ENCODE data around the gene SLK.

The SLK gene

DNA sequence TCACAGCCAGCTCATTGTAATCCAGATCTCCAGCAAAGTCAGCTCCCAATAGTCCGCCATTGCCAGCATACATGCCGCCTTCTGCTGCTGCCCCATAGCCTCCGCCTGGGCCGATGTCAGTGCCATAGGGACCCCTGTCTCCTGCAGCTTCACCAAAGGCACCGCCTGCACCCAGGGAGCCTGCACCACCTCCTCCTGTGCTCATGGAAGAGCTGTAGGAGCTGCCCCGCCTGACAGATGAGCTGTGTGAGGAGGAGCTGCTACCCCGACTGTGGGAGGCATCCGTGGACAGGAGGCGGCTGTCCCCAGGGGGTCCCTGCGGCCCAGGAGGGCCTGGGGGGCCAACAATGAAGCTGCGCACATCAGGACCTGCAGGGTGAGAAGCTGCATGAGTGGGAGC lies 67.0 kb downstream of the SLK start:
- DNase-seq (ENCODE audit: low read depth), result no peak

DNA sequence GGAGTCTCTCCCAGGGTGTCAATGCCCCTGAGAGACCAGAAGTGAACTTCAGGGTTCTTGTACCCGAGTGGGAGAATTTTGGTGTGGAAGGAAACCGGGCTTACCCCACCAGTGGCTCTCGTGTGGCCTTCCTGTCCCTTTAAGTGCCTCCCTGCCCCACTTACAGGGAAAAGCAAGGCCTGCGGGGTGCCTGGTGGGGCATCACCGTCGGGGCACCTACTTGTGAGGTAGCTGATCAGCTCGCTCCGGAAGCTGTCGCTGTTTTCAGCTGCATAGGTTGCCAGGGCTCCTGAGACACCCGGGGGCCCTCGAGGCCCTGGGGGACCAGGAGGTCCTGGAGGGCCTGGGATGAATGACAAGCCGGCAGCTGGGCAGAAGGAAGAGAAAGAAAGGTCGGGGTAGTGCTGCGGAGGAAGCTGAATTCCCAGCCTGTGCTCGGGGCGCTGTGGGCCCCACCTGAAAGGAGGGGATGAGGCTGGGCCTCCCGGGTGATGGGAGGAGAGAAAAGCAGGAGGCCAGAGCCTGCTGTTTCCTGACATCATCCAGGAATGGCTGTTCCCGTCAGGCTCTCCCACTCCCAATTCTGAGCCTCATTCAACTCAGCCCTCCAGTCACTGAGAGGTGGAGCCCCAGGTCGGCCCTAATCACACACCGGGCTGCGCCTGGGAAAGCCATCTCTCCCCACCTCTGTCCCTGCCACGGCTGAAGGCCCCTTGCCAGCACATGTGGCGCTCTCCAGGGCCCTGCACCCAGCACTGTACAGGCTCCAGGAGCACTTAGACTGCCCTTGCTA lies 67.7 kb downstream of the SLK start:
- DNase-seq (ENCODE audit: low read depth), result no peak

DNA sequence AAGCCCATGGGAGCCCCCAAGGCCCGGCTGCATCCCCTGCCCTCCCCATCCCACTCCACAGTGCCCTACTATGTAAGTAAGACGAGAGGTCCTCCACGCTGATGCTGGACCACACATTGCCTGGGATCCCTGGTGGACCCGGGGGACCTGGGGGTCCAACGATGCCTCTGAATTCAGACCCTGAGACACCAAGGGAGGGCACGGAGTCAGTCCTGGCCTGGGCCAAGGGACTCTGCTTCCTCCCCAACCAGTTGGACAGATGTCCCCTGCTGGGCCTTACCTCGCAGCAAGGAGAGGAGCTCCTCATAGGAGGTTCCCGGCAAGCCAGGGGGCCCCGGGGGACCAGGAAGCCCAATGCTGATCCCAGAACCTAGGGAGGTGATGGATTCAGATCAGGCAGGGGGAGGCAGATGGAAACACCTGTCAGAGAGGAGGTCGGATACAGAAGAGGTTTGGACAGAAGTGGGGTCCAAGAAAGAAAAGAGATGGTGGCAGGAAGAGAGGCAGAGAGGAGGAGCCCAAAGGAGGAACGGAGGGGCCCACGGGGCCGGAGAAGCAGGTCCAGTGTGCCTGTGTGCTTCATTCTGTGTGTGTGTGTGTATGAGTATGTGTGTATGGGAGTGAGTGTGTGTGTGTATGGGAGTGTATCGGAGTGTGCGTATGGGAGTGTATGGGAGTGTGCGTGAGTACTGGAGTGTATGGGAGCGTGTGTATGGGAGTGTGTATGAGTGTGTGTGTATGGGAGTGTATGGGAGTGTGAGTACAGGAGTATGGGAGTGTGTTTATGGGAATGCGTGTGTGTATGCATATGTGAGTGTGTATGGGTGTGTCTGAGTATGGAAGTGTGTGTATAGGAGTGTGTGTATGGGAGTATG lies 68.5 kb downstream of the SLK start:
- no peak for DNase-seq (ENCODE audit: low read depth)

DNA sequence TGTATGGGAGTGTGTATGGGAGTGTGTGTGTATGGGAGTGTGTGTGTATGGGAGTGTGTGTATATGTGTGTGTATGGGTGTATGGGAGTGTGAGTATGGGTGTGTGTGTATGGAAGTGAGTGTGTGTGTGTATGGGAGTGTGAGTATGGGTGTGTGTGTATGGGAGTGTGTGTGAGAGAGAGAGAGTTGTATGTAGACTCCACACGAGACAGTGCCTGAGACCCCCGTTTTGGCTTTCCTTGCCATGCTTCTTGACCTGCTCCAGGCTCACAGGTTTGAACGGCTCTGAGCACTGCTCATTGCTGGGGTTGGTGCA lies 69.1 kb downstream of the SLK start:
- no peak for DNase-seq (ENCODE audit: low read depth)

- DNase-seq (ENCODE audit: low read depth), result no peak
Observed at GRCh38 chr10:104036518-104037260, 69.7 kb downstream of the SLK start.

GRCh38 chr10:104037261-104037951 lies 70.5 kb downstream of the SLK start:
- DNase-seq (ENCODE audit: low read depth), result no peak

- DNase-seq (ENCODE audit: low read depth), result no peak
Observed at GRCh38 chr10:104038537-104038936, 71.6 kb downstream of the SLK start.

DNA sequence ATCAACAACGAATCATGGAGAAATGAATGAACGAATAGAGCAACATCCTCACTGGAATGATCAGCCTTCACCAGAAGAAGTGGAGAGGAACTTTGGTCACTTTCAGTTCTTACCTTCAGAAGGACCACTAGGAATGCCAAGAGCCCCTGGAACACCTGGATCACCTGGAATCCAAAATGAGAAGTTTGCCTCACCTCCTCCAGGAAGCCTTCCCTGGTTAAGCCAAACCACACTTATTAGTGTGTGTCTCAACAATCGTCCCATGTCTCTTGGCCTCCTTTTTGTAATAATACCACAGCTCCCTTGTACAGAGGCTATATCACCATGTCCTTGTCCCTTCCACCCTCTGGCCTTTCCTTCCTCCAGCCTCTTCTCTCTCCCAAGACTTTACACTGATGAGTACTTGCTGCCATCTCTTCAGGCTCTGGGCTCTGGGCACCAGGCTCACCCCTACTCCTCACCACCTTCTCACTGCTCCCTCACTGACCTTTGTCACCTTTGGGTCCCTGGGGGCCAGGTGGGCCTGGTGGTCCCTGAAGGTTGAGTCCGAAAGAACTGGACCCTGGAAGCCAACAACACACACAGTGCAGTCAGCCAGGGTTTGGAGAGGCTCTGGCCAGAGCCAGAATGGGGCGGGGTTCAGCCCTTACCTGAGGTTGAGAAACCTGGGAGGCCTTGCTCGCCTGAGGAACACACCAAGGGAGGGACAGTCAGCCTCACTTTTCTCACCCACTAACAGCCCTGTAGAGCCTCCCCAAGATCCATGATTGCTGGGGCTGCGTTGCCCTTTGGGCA lies 72.2 kb downstream of the SLK start:
- no peak for DNase-seq (ENCODE audit: low read depth)

GRCh38 chr10:104040382-104040781 lies 73.4 kb downstream of the SLK start:
- DNase-seq (ENCODE audit: low read depth), result no peak

DNA sequence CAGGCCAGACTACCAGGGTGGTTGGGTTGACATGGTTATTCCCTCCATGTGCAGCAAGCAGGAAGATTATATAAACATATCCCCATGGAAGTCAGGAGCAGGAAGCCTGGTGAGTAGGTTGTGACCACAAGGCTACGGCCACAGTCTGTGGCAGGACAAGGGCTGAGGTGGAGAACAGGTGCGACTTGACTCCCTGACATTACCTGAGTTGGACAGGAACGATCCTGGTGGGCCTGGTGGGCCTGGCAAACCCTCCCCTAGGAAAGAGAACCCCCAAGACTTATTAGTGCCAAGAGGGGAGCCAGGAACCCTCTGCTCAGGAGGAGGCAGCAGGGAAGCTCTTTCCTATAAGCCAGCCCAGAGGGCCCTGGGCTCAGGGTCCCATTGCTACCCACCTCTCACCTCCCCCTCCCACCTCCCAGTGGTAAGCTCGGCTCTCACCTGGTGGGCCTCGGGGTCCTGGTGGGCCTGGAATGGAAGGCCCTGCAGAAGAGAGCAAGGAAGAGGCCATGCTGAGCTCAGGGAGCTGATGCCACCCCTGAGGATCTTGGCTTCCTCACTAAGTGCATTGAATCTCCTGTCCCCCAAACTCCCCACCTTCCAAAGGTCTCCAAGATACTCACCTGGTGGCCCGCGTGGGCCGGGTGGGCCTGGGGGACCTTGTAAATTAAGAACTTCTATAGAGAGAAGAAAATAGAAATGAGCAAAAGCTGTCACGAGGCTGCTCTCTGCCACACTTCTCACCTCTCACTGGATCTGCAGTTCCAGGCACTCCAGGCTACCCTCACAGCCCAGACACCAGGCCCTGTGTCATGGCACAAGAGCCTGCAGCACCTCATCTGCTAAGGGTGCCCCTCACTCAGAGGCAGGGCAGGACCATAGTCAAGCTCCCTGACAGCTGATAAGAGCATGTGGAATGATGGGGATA lies 74.2 kb downstream of the SLK start:
- no peak for DNase-seq (ENCODE audit: low read depth)

GRCh38 chr10:104041891-104042535 lies 75.1 kb downstream of the SLK start:
- no peak for DNase-seq (ENCODE audit: low read depth)

DNA sequence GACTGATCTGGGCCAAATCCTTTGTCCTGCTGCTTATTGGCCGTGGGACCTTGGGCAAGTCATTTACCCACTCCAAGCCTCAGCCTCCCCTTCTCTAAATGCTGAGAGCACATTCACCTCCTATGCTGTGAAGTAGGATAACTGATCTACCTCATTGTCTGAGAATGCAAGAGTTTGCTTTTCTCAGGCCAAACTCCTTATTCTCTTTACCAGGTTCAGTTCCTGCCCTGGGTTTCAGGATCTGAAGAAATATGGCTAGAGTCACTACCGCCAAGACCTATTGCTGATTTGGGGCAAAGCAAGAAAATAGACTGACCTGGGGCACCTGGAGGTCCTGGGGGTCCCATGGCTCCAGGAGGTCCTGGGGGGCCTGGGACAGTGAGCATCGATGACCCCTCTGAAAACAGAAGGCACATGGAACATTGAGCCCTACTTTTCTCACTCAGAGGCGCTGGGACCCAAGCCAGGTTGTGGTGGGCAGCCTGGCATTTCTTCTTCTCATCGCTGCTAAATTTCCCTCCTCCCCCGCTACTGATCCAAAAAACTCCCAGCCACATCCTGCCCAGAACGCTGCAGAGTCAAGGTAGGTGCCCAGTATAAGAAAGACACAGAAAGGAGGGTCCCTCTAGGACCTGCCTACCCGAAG lies 76.4 kb downstream of the SLK start:
- DNase-seq (ENCODE audit: low read depth), result no peak

DNA sequence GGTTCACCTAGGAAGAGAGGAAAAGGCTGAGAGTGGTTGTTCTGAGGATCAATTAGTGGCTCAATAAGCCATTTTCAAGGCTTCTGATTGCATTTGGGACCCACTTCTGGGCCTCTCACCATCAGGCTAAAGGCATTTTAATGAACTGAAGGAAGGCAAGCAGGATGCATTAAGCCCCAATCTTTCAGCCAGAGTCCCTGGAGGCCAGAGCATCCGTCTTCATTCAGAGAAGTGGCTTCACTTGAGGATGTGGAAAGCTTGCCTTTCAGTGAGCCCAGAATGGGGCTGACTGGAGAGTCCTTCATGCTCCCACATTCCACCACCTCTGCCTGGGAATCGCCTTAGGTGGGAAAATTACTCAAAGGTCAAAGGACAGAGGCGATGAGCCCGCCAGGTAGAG lies 76.9 kb downstream of the SLK start:
- DNase-seq (ENCODE audit: low read depth), result no peak

GRCh38 chr10:104045151-104046089 lies 78.5 kb downstream of the SLK start:
- peak; percentile 71 for DNase-seq (ENCODE audit: low read depth)

DNA sequence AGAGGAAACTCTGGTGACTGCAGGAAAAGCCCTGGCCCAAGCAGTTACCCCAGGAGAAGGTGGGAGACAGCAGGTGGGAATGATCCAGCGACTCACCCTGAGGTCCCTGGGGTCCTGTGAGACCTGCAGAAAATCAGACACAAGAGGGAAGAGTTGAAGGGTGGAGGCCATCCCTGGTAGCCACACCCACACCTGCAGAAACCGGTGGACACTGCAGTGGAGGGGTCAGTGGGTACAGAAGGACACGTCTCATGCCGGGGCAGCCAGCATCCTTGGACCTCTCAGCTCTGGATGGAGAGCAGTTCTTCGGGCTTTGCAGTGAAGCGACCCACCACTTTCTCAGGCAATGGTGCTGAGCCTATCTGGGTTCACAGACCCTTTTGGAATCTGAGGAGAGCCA lies 79.7 kb downstream of the SLK start:
- DNase-seq (ENCODE audit: low read depth), result no peak

GRCh38 chr10:104049504-104050250 lies 82.7 kb downstream of the SLK start:
- DNase-seq (ENCODE audit: low read depth), result peak; percentile 84

- no peak for DNase-seq (ENCODE audit: low read depth)
Observed at GRCh38 chr10:104052431-104052830, 85.5 kb downstream of the SLK start.

All from stromal cell of bone marrow (primary cell).